Astrocyte (in vitro differentiated cells and primary cell): ENCODE data around the gene ARPC5. TPM values are rescaled to one million over a fixed set of nuclear protein-coding genes. Genes with fewer than 3 reads are reported as not detected.
A peak's percentile ranks its signal among the peaks of the same experiment; 100 is the strongest.

Source experiments
- DNase-seq: peaks from one replicate; pipeline ENCODE4 v3.0.0-alpha.2; 2010; ENCODE audit warnings: low read depth
- FAIRE-seq: peaks from 2 replicates; lab custom pipeline; 2011; peaks lifted over from hg19 to GRCh38; lab: Jason Lieb, UNC
- H2AFZ ChIP-seq: 2 replicates; pipeline ENCODE4 v1.6.0; 2012; ENCODE audit warnings: low read depth, low read length, inconsistent platforms
- H3K27ac ChIP-seq: 2 replicates; pipeline ENCODE4 v1.5.1; 2011; ENCODE audit warnings: low read depth, low read length, inconsistent platforms
- H3K27me3 ChIP-seq: 2 replicates; pipeline ENCODE4 v1.6.0; 2011; ENCODE audit warnings: low read length, inconsistent platforms; ENCODE audit not compliant: insufficient read depth
- H3K36me3 ChIP-seq: 2 replicates; pipeline ENCODE4 v1.5.1; 2011; ENCODE audit warnings: low read length, inconsistent platforms; ENCODE audit not compliant: insufficient read depth
- H3K4me1 ChIP-seq: 2 replicates; pipeline ENCODE4 v1.5.1; 2011; ENCODE audit warnings: low read length, inconsistent platforms; ENCODE audit not compliant: insufficient read depth
- H3K4me2 ChIP-seq: 2 replicates; pipeline ENCODE4 v1.6.0; 2012; ENCODE audit warnings: low read length, inconsistent platforms
- H3K4me3 ChIP-seq: 2 replicates; pipeline ENCODE4 v1.5.1; 2011; ENCODE audit warnings: low read depth, mild to moderate bottlenecking, low read length, inconsistent platforms; ENCODE audit not compliant: insufficient read depth
- H3K79me2 ChIP-seq: 2 replicates; pipeline ENCODE4 v1.6.0; 2012; ENCODE audit warnings: mild to moderate bottlenecking, low read length, inconsistent platforms; ENCODE audit not compliant: insufficient read depth
- H3K9ac ChIP-seq: 2 replicates; pipeline ENCODE4 v1.6.0; 2012; ENCODE audit warnings: mild to moderate bottlenecking, low read length, inconsistent platforms
- H3K9me3 ChIP-seq: 2 replicates; pipeline ENCODE4 v1.5.1; 2012; ENCODE audit warnings: low read depth, mild to moderate bottlenecking, low read length, inconsistent platforms; ENCODE audit not compliant: insufficient read depth
- H4K20me1 ChIP-seq: 2 replicates; pipeline ENCODE4 v1.6.0; 2012; ENCODE audit warnings: low read length, inconsistent platforms; ENCODE audit not compliant: insufficient read depth
- H3K27ac Mint-ChIP-seq: one replicate; pipeline ENCODE4 v1.8.0; 2021; ENCODE audit warnings: mild to moderate bottlenecking, mixed read lengths; ENCODE audit not compliant: unreplicated experiment
- H3K27me3 Mint-ChIP-seq: one replicate; pipeline ENCODE4 v1.8.0; 2021; ENCODE audit warnings: low read depth, mixed read lengths; ENCODE audit not compliant: unreplicated experiment
- H3K36me3 Mint-ChIP-seq: one replicate; pipeline ENCODE4 v1.8.0; 2021; ENCODE audit warnings: low read depth, mixed read lengths; ENCODE audit not compliant: unreplicated experiment
- H3K4me1 Mint-ChIP-seq: one replicate; pipeline ENCODE4 v1.8.0; 2021; ENCODE audit warnings: low read depth, mixed read lengths; ENCODE audit not compliant: unreplicated experiment
- H3K4me3 Mint-ChIP-seq: one replicate; pipeline ENCODE4 v1.8.0; 2021; ENCODE audit warnings: mild to moderate bottlenecking, moderate library complexity, mixed read lengths; ENCODE audit not compliant: unreplicated experiment
- H3K9me3 Mint-ChIP-seq: one replicate; pipeline ENCODE4 v1.8.0; 2021; ENCODE audit warnings: mild to moderate bottlenecking, mixed read lengths; ENCODE audit not compliant: unreplicated experiment
- EZH2 ChIP-seq: IDR thresholded peaks from 2 replicates; pipeline ENCODE4 v1.6.1; 2012; ENCODE audit warnings: mild to moderate bottlenecking, low read length, inconsistent platforms; ENCODE audit not compliant: insufficient read depth
- total RNA-seq: library from RNA; stranded (reverse); gene quantifications from 2 replicates; pipeline ENCODE4 v1.2.1, GENCODE V29; 2021
- TF ChIP-seq, protein P1 (sequence below): IDR thresholded peaks from 2 replicates; pipeline ENCODE4 v1.5.1; 2011; ENCODE audit warnings: low read depth, mild to moderate bottlenecking, inconsistent platforms, low read length, moderate library complexity; ENCODE audit not compliant: insufficient read depth

ARPC5 gene
- total RNA-seq, 1 donor from 2014 or later = 180 TPM

DNA sequence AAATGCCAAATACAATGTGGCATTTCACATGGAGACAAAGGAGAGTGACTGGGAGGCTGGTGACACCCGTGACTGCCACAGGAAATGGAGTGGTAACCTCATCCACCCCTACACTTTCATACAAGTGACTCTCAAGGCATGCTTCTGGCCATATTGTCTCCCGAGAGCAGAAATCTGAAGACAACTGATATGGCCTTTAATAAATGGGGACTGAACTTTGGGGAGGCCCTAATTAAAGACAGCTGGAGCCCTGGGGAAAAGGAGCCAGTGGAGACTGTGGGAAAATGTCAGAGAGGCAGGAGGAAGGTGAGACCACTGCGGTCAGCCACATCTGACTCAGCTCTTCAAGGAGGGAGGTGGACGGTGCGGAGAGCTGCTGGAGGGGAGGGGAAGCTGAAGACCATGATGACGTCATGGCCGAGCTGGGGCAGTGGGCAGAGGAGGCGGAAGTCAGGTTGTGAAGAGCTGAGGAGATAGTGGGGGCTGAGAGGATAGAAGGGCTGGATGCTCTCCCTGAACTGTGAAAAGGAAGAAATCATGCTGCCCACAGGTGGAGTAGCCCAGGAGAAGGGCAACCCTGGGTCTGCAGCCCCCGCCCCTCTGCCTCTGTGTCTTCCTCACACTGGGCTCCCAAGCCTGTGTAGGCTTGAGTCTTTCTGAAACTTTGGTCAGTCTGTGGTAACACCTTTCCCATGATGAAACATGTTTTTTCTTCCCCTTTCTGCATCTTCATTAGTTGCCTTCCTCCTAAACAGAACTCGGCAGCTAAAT is 31.4 kb downstream of the ARPC5 start:
- no peak for TF ChIP-seq EZH2
- TF ChIP-seq, protein P1, sequence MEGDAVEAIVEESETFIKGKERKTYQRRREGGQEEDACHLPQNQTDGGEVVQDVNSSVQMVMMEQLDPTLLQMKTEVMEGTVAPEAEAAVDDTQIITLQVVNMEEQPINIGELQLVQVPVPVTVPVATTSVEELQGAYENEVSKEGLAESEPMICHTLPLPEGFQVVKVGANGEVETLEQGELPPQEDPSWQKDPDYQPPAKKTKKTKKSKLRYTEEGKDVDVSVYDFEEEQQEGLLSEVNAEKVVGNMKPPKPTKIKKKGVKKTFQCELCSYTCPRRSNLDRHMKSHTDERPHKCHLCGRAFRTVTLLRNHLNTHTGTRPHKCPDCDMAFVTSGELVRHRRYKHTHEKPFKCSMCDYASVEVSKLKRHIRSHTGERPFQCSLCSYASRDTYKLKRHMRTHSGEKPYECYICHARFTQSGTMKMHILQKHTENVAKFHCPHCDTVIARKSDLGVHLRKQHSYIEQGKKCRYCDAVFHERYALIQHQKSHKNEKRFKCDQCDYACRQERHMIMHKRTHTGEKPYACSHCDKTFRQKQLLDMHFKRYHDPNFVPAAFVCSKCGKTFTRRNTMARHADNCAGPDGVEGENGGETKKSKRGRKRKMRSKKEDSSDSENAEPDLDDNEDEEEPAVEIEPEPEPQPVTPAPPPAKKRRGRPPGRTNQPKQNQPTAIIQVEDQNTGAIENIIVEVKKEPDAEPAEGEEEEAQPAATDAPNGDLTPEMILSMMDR = no peak
- Histone ChIP-seq H2AFZ (no peak overlapping the region), H4K20me1 (no peaks in the 10 kb centered on the region), H3K9me3 (no peaks in the 10 kb centered on the region), H3K9ac (peak overlapping the region; percentile 34), H3K4me3 (peak overlapping the region; percentile 21), H3K4me2 (peak overlapping the region; percentile 75), H3K36me3 (no peaks in the 10 kb centered on the region), H3K4me1 (peaks cover 32% of the 10 kb centered on the region), H3K27me3 (no peaks in the 10 kb centered on the region), H3K27ac (peak overlapping the region; percentile 74), H3K79me2 (no peaks in the 10 kb centered on the region)
- H3K36me3 Mint-ChIP-seq = no peaks in the 10 kb centered on the region
- peak overlapping the region; percentile 71 for H3K27ac Mint-ChIP-seq
- H3K4me1 Mint-ChIP-seq = peaks cover 21% of the 10 kb centered on the region
- DNase-seq = peak; percentile 98
- peaks cover 1% of the 10 kb centered on the region for H3K9me3 Mint-ChIP-seq
- no peak overlapping the region for H3K4me3 Mint-ChIP-seq
- FAIRE-seq = no peak
- H3K27me3 Mint-ChIP-seq = peaks cover 10% of the 10 kb centered on the region

DNA sequence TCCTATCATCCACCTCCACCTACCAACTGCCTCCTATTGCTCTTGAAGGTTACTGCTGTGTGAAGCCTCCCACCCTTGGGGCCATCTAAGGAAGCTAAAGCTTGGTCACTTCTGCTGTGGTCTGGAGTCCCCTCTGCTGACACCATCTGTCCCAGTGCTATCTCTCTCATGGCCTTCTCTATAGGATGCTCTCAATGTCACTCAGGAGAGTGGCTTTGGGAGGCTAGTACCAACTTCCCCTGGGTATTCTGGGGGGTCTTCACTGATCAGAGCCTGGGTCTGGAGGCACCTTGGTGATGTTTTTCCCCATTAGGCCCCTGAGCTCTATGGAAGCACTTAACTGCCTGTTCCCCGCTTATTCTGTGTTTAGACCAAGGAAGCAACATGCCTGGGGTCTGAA is 33.1 kb downstream of the ARPC5 start:
- TF ChIP-seq, protein P1 = no peak
- TF ChIP-seq EZH2 = no peak
- Histone ChIP-seq H3K27me3 (no peaks in the 10 kb centered on the region), H3K4me3 (no peak overlapping the region), H3K4me1 (peaks cover 18% of the 10 kb centered on the region), H3K4me2 (no peak overlapping the region), H3K9me3 (no peaks in the 10 kb centered on the region), H3K79me2 (no peaks in the 10 kb centered on the region), H2AFZ (no peak overlapping the region), H4K20me1 (no peaks in the 10 kb centered on the region), H3K9ac (no peak overlapping the region), H3K27ac (no peak overlapping the region), H3K36me3 (no peaks in the 10 kb centered on the region)
- no peak overlapping the region for H3K27ac Mint-ChIP-seq
- FAIRE-seq = no peak
- no peak overlapping the region for H3K4me3 Mint-ChIP-seq
- no peak for DNase-seq
- peaks cover 1% of the 10 kb centered on the region for H3K9me3 Mint-ChIP-seq
- peaks cover 12% of the 10 kb centered on the region for H3K27me3 Mint-ChIP-seq
- H3K36me3 Mint-ChIP-seq = no peaks in the 10 kb centered on the region
- peaks cover 9% of the 10 kb centered on the region for H3K4me1 Mint-ChIP-seq

DNA sequence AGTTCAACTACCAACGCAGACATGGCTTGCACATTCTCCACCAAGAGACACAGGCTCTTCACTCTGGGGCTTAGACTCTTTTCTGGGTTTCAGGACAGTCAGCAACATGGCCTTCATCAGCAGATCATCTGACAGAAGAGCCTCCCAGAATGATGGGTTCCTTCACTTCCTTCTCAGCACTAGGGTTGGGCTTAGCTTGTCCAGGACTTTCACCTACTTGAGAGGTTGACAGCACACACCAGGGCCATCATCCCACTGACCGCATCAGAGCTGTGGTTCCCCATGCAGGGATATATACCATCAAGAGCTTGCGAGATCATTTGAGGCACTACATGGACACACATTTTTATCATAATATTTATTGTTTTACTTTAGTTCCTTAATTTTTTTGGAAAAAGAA is 34.9 kb downstream of the ARPC5 start:
- Histone ChIP-seq H3K4me2 (no peak overlapping the region), H3K79me2 (no peaks in the 10 kb centered on the region), H3K27ac (no peak overlapping the region), H2AFZ (no peak overlapping the region), H4K20me1 (no peaks in the 10 kb centered on the region), H3K4me1 (peaks cover 18% of the 10 kb centered on the region), H3K36me3 (no peaks in the 10 kb centered on the region), H3K9me3 (no peaks in the 10 kb centered on the region), H3K4me3 (no peak overlapping the region), H3K9ac (no peak overlapping the region), H3K27me3 (no peaks in the 10 kb centered on the region)
- no peak for FAIRE-seq
- TF ChIP-seq, protein P1 = no peak
- TF ChIP-seq EZH2 = no peak
- no peak for DNase-seq
- no peak overlapping the region for H3K27ac Mint-ChIP-seq
- H3K36me3 Mint-ChIP-seq = no peaks in the 10 kb centered on the region
- peaks cover 12% of the 10 kb centered on the region for H3K27me3 Mint-ChIP-seq
- H3K4me1 Mint-ChIP-seq = peaks cover 7% of the 10 kb centered on the region
- H3K9me3 Mint-ChIP-seq = peaks cover 1% of the 10 kb centered on the region
- no peak overlapping the region for H3K4me3 Mint-ChIP-seq
